ENCODE data around the gene THRA.

THRA gene

DNA sequence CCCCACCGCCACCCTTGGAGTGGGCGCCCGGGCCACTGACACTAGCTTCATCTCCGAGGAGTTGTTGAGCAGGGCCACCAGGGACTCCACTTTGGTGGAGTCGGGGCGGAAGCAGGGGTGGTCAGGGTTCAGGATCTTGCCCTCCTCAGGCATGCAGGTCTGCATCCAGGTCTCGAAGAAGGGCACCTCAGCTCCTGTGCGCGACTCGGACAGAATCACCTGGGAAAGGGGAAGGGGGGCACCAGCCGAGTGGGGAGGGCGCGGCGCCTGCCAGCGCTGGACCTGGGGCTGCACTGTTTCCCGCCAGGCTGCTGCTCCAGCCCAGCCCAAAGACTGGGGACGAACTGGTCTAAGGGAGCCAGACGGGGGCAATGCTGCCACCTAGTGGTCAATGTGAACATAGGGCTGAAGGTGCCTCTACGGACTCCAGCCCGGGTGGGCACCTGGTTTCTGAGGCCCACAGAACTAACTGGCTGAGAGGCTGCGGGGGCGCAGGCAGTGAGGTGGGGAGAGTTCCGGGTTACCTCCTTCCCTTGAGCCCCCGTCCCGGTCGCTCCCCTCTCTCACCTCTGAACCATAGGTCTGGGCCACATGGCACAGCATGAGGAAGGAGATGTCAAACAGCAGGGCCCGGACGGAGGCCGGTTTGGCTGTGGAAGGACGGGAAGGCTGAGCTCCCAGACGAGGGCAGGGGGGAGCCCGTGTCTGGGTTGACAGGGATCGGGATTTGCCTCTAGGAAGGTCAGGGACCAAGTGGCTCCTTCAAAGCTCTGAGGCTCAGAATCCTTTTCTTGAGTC is 35.8 kb upstream of the THRA start:
- peak; percentile 65 to 68 for DNase-seq

DNA sequence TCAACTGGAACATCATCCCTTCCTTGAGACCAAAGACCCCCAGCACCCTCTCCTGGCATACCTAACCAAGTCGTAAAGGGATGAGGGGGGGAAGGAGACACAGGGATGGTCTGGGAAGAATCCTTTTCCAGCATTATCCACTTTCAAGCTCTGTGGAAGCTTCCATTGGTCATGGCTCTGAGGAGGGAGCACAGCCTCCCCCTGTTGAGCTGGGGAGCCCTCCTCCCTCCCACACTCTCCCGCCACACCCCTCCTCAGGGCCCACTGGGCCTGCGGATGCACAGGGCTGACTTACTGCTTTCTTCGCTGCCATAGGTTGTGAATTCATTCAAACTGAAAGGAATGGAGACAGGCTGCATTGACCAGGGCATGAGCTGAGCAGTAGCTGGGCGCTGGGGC is 35.2 kb upstream of the THRA start:
- no peak for DNase-seq

DNA sequence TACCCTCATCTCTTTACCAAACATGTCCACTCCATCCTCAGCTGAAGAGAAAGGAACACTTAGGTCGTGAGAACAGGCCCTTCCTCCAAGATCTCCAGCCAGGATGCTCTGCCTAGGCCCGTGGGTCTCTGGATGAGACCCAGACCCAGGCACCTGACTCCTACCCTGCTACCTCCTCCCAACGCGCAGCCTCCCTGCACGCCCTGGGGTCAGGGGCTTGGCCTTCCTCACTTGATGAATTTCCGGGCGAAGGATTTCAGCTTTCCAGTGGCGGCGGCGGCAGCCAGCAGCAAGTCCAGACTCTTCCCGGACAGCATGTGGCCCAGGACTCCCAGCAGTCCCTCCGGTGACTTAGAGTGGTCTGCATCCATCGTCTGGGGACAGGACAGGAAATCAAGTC is 34.2 kb upstream of the THRA start:
- DNase-seq = no peak

DNA sequence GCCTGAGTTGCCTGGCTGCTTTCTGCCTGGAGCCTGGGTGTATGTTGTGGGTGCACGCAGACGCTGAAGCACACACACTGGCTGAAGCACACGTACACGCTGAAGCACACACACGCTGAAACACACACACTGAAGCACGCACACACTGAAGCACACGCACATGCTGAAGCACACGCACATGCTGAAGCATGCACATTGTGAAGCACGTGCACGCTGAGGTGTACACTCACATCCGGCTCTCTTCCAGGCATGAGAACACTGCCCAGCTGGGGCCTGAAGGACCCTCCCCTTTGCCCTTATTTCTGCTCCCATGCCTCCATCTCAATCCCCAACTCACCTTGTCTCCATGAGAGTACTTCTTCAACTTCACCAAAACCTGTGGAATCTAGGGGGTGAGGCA is 31.1 kb upstream of the THRA start:
- DNase-seq = no peak

DNA sequence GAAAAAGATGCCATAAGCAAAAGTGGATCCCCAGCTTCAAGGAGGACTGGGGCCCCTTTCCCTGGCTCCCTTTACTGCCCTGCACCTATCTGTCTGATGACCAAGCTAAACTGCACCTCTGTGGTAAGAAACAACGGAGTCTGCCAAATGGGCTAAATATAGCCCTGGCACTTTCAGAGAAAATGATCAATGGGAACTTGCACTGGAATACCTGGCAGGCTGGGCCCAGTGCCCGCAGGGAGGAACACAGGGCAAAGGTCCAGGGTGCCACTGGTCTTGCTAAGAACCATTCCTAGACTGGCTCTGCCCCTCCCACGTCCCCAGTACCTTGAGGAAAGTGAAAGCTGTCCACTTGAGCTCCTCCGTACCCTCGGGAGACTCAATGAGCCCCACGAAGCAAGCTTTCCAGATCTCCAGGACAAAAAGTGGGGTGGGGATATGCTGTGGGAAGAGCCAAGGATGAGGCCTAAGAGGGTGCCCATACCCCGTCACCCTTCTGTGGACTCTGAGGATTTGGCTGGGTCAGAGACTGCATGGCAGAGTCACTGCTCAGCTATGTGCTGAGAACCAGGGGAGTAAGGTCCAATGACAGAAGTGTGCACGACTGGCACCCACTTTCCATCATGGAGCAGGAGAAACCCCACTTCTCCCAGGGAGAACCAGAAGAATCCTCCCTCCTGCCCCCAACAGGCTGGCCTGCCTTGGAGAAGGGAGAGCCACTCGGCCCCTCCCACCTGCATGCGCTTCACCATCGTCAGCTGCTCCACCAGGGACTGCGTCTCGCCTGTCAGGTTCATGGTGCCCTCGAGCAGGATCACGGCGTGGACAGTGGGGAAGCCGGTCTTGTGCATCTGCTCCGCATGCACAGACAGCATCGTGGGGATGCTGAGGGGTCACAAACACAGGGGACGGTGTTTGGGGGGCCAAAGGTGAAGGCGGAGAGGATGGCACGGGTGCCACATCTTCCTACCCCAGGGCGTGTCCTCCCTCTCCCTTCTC is 30.1 kb upstream of the THRA start:
- DNase-seq = no peak

DNA sequence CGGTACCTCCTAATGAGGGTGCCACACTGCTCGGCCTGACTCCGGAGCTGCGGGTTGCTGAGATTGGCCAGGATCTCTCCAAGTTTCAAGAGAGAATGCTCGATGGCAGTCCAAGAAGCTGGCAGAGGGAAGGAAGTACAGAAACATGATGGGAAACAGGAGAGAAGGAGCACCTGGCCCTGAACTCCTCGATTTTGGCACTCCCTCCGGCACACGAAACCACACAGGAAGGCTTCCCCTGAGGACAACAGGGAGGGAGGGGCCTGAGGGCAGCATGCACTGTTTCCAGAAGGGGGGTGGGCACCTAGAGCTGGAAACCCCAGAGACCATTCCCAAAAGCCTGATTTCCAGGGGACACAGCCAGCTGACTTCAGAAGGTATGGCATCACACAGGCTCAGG is 29.4 kb upstream of the THRA start:
- DNase-seq = no peak

DNA sequence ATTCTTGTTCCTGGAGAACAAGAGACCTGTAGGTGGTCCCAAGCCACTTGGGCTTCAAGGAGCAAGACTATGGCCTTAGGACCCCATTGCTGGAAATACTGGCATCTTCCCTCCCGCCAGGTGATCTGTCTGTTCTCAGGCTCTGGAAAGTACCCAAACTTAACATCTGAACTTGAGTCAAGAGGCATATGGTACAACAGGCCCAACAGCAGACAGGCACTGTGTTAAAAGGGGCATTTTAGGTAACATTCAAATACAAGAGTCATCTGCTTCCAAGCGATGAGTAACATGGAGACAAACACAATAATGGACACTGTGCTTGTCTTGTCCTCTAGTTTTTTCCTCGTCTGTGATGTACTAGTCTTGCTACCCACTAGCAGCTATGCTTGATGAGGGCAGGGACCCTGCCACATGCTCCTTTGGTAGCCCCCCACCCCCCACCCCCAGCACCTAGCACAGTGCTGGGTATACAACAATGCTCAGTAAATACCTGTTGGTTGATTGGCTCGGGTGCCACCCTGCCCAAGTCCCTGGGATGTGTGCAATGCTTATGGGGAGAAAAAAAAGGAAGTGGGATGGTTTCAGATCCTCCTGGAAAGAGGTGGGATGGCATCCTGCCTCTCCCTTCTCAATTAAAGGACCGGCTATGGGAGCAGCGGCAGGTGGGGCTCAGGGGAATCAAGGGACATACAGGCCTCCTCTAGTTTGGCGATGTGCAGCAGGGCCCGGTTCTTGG is 28.2 kb upstream of the THRA start:
- DNase-seq = no peak

DNA sequence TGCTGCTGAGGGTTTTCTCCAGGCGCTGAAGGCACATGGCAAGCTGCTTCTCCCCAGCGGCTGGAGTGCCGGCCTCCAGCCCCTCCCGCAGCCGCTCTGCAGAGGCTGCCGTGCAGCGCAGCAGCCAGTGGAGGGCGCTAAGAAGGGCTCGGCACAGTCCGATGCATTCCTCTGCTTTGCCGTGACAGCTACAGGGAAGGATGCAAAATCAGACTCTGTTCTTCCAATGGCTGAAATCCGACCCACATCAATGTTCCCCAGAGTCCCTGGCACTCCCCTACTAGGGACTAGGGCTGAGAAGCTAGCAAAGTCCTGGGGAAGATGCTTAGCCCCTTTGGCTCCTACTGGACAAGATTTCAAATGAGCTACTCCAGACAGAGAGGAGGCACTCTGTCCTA is 27.6 kb upstream of the THRA start:
- no peak for DNase-seq

DNA sequence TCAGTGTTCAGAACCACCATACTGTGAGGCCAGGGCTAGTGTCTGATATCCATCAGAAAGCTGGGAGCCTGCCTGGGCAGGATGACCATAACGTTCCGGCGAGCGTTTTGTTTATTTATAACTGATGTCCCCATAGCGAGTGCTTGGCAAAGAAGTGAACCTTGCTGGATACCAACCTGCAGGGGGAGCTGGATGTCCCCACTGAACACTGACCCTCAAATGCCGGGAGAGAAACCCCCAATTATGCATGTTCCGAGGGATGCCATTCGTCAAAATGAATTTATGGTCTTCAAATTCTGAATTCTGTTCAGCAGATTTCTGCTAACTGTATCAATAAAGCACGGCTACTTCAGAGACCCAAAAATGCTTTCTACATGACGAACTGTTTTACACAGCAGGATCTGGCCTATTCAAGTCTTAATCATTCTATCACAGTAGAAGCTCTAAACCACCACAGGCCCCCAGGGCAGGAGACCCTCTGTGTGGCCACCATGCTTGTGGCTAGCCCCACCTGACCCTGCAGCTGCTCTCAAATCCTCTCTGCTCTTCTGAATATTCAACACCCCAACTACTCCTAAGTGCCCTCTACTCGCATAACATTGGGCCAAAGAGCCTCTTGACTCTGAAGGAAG is 23.8 kb upstream of the THRA start:
- DNase-seq = no peak

DNA sequence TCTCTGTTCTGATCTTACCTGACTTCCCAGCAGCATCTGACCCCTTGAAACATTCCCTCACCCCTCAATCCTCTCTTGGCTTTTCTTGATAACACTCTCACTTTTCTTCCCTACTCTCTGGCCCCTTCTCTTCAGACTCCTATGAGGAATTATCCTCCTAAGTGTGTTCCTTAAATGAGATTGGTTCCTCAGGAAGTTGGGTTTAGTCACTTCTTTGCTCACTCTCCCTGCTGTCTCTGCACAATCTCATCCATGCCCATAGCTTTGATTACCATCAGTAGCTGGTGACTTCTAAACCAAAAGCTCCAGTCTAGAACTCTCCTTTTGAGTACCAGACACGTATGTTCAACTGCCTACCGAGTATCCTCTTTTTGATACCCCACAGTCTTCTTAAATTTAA is 21.6 kb upstream of the THRA start:
- no peak for DNase-seq

DNA sequence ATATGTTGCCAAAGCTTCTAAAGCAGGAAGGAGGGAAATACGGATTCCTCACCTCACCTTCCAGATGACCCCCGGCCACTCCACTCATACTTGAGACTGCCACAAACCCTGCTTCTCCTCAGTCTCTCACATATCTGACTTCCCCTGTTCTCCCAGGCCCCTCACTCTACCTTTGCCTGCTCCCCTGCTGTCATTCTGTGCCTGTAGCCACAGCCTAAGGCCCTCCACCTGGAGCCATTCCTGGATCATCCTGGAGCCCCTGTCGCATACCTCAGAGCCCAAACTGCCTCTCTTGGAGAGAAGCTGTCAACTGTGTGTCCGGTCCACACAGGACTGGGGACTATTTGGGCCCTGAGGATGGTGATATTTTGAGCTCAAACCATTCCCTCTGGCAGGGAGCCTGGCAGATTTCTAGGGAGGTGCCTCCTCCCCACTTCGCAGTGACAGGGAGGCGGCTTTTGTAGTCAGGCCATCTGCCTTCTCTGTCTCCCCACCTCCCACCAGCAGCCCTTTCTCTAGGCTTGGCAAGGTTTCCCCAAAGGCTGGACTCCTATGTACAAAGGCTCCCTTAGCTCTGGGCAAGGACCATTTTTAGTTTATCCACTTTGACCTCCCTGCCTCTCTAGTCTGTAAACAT is 6.3 kb upstream of the THRA start:
- DNase-seq = no peak

DNA sequence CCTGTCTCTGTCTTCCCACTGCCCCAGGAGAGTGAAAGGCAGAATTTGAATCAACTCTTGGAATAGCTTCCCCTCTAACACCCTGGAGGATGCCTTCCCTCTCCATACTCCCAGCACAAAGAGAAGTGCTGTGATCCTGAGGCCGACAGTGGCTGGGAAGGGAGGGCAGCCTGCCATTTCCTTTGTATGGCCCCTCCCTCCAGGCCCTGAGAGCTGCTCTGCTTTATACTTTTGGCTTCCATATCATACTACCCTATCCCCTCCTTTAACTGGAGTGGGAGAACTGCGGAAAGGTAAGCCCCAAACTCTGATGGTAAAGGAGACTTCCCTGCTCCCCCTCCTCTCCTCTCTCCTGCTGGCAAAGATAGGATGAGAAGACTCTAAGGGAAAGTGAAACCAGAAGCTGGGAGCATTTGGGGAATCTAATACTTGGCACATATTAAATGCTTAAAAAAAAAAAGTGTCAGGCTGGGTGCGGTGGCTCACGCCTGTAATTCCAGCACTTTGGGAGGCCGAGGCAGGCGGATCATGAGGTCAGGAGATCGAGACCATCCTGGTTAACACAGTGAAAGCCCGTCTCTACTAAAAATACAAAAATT is 4.5 kb upstream of the THRA start:
- no peak for DNase-seq

DNA sequence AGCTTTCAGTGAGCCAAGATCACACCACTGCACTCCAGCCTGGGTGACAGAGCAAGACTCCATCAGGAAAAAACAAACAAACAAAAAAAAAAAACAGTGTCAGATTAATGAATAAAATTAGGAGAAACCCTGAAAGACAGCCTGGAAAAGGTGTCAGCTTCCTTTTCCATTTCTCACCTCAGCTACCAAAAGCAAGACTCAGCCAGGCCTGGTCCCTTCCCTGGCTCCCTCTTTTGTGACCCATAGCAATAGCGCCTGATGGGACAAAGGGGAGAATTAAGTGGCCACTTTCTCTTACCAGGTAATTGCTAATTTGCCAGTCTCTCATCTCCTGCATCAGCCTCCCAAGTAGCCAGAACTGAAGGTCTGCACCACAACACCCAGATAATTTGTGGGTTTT is 3.9 kb upstream of the THRA start:
- no peak for DNase-seq

DNA sequence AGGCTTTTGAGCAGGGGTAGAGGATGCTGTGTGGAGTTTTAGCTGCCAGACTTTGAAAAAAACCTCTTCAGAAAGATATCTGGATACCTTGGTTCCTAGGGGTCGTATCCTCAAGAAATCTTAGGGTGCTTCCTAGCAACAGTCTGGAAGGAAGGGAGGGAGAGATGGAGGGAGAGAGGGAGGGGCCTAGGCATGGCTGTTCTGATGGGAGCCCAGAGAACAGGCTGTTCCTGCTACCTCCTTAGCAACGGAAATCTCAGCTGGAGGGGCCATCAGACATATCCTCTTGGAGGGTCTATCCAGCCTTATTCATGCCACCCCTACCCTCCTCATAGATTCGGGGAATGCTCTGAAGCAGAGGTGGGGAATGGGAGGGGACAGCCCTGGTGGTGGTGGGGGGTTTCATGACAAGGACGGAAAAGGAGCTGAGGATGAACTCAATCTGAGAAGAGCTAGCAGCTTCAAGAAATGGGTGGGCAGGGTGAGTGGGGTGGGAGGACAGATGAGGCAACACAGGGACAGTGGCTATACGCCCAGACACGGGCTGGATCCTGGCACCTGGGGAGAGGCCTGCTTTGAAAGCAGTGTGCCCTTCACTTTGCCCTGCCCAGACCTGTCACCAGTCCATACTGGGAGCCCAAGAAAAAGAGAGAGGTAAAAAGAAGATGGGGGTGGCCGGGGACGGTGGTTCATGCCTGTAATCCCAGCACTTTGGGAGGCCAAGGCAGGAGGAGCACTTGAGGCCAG is 2.9 kb upstream of the THRA start:
- no peak for DNase-seq

DNA sequence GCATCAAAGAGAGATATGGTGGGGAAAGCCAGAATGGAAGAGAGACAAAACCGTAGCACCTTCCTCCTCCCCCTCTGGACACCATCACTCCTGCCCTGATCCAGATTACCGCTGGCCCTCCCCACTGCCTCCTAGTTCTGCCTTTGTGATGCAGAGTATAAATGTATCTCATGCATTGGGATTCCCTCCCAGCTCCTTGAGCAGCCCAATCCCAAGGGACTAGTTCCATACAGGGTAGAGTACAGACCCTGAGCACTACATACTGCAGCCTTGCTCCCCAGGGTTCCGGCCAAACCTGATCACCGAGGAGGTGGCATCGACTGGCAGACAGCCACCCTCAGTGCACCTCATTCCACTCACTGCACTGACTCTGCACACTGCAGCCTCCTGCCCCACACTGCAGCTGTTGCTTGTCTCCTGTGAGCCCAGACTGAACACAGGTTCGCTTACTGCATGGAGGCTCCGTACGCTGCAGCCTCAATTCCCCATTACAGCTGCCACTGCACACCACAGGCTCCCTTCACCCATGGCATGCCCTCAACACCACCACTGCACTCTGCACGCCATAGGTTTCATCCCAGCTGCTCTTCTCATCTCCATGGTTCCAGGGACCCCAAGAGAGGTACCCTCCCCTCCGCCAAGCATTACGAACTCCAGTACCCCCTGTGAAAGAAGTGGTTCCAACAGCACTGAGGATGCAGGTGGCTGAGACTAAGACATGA is 1.7 kb upstream of the THRA start:
- no peak for DNase-seq

DNA sequence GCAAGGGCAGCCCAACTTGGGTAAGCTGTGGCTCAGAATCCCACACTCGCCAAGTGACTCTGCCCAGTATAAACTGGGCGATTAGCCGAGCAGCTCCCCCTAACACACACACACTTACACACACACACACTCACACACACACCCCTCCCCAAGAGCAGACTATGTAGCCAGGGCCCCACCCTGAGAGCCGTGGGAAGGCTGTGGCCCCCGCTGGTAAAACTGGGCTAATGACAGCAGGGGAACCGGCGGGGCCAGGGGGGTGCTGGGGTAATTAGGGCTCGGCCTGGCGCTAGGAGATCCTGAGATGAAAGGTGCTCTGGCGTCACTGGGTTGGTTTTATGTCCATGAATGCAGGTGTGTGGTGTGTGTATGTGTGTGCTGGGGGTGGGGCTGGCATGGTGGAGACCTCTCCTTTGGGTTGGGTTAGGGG is 1.1 kb upstream of the THRA start:
- DNase-seq = no peak

DNA sequence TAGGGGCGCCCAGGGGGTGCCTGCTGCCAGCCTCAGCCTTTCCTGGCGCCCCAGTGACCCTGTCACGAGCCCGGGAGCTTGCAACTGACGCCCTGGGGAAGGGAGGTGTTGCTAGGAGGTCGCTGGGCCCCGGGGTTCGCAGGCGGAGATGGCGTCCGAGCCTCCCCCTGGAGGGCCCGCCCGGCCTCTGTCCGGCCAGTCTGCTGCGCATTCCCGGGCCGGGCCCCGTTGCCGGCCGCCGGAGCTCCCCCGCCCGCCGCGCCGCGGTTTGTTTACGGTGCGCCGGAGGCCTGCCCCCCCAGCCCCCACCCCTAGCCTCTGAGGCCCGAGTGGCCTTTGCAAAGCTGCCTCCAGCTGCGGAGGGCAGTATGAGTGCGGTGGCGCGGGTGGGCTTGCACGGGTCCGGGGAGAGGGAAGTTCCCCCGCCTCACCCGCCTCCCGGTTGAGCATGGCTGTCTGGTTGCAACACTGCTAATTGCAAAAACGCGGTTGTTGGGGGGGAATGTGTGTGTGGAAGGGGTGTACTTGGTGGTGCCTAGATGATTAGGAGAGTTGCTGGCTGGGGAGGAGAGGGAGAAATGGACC is 514 bp downstream of the THRA start:
- no peak for DNase-seq

DNA sequence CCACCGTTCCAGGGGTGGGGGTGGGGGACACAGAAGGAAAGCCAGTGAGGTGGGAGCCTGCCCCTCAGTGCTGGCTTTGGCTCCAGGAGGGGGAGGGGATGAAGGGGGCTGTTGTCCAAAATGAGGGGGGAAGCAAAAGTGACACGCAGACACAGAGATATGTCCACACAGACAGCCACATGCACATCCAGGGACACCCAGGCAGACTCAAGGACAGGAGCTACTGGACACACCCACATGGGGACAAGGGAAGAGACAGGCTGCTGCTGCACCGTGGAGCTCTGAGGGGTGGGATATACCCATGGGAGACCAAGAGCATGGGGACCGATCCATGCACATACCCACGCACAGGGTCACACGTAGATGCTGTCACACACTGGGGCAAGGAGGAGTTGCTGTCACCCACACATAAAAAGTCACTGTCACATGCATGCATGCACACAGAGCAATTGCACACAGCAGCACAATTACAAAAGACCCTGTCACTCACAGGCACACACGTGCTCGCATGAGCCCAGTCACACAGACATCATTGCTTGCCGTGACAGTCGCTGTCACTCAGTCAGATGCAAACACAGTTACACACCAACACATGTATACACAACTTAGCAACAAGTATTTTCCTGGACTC is 1.3 kb downstream of the THRA start:
- peak in 1 of 2 experiments; percentile 28 for DNase-seq

DNA sequence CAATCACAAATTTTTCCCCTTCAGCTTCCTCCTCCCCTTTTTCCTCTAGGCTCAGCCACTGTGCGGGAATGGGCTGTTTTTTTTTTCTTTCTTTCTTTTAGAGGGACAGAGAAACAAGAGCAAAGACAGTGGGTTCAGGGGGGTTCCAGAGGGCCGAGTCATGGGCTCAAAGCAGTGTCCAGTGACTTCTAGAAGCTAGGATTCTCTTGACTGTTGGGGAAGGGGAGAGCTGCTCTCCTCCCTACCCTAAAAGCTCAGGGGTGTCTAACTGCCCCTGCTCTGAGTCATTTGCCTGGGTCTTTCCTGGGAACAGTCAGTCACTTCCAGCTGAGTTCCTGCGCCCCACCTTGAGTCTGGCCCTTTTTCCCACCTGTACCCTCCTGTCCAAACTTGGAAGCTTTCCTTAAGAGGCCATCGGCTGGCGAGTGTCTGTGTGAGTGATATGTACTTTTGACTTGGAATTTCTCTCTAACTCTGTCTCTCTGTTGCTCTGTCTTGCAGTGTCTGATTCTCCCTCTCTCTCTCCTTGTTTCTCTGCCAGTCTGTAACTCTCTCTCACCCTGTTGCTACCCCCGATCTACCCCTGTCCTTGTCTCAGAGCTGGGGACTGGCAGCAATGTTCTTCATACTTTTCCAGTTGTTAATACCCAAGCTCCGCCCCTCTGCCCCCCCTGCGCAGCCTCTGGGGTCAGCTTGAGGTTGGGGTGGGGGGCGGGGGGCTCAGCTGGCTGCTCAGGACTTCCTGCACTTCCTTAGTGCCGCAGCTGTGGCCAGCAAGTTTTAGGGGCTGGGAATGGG is 2.4 kb downstream of the THRA start:
- DNase-seq = no peak

Measured in stimulated activated CD4-positive, alpha-beta T cell treated with anti-CD3 and anti-CD28 coated beads, Interleukin-4, amount 100 ng/mL, for 4 hours (primary cell).